ENCODE data around the gene HJV.

HJV gene

GRCh38 chr1:145992958-145993617 lies 28.4 kb downstream of the HJV start:
- DNase-seq: no peak

- DNase-seq: no peak
Measured at GRCh38 chr1:145992502-145992936, 29.0 kb downstream of the HJV start.

GRCh38 chr1:145991735-145992412 lies 29.7 kb downstream of the HJV start:
- DNase-seq: no peak

- no peak for DNase-seq
Measured at GRCh38 chr1:145990249-145990855, 31.2 kb downstream of the HJV start.

- DNase-seq: no peak
Measured at GRCh38 chr1:145988773-145989172, 32.8 kb downstream of the HJV start.

- no peak for DNase-seq
Measured at GRCh38 chr1:145987926-145988325, 33.6 kb downstream of the HJV start.

GRCh38 chr1:145986551-145986950 lies 35.0 kb downstream of the HJV start:
- no peak for DNase-seq

- DNase-seq: no peak
Measured at GRCh38 chr1:145985502-145986439, 35.8 kb downstream of the HJV start.

GRCh38 chr1:145985129-145985501 lies 36.4 kb downstream of the HJV start:
- no peak for DNase-seq

GRCh38 chr1:145983960-145984830 lies 37.3 kb downstream of the HJV start:
- DNase-seq: no peak

- DNase-seq: no peak
Measured at GRCh38 chr1:145983206-145983675, 38.3 kb downstream of the HJV start.

- no peak for DNase-seq
Measured at GRCh38 chr1:145982010-145982723, 39.4 kb downstream of the HJV start.

GRCh38 chr1:145980457-145980994 lies 41.0 kb downstream of the HJV start:
- DNase-seq: no peak

- DNase-seq: no peak
Measured at GRCh38 chr1:145979746-145980456, 41.6 kb downstream of the HJV start.

- peak; percentile 96 for DNase-seq
Measured at GRCh38 chr1:145978854-145979745, 42.4 kb downstream of the HJV start.

- no peak for DNase-seq
Measured at GRCh38 chr1:145978471-145978853, 43.1 kb downstream of the HJV start.

GRCh38 chr1:145977486-145978470 lies 43.8 kb downstream of the HJV start:
- peak; percentile 86 for DNase-seq

- no peak for DNase-seq
Measured at GRCh38 chr1:145977016-145977415, 44.5 kb downstream of the HJV start.
